SK-N-SH (cell line): ENCODE data around the gene NUMB. TPM values are rescaled to one million over a fixed set of nuclear protein-coding genes. Genes with fewer than 3 reads are reported as not detected.

Experiments
- CTCF ChIA-PET: fragments of 300-600, 350-600 bp; formaldehyde crosslinking; extraction: SDS; loops from one replicate; lab custom pipeline; 2021; lab: Yijun Ruan, JAX
- POLR2A ChIA-PET: fragments of 350-600 bp; sonication (Branson Sonifier 250); formaldehyde crosslinking; extraction: SDS; loops from one replicate; lab custom pipeline; 2020; ENCODE audit warnings: antibody characterized with exemption, inconsistent platforms; lab: Yijun Ruan, JAX
- DNase-seq: peaks from one replicate; pipeline ENCODE4 v3.0.0; 2012
- H2AFZ ChIP-seq: fragments of 200-600 bp; sonication (generic); 2 replicates; pipeline ENCODE4 v1.8.1; 2016; ENCODE audit warnings: antibody characterized with exemption, mild to moderate bottlenecking, low read depth
- H3F3A ChIP-seq: fragments of 200-600 bp; sonication (generic); replicated peaks from 2 replicates; pipeline ENCODE3; 2016; ENCODE audit warnings: antibody characterized with exemption, mild to moderate bottlenecking; ENCODE audit not compliant: insufficient read depth
- H3K27ac ChIP-seq, 2 experiments: fragments of 200-500 bp in 1 of 2; fragments of 200-600 bp in 1 of 2; sonication (Bioruptor generic) in 1 of 2; sonication (generic), shearing (Covaris generic) in 1 of 2; 2 replicates each; pipeline versions ENCODE4 v1.5.1 to v1.6.1; 2014 to 2016; ENCODE audit warnings: low read depth in 2 of 2, inconsistent platforms in 1 of 2, low read length in 1 of 2, mild to moderate bottlenecking in 1 of 2, mixed read lengths in 1 of 2
- H3K27me3 ChIP-seq: fragments of 200-600 bp; sonication (generic), shearing (Covaris generic); 2 replicates; pipeline ENCODE4 v1.6.1; 2016; ENCODE audit warnings: mixed run types; ENCODE audit not compliant: insufficient read depth
- H3K36me3 ChIP-seq, 2 experiments: fragments of 200-500 bp in 1 of 2; fragments of 200-600 bp in 1 of 2; sonication (Bioruptor generic) in 1 of 2; sonication (generic) in 1 of 2; replicated peaks in 1 of 2; 2 replicates each; pipeline versions ENCODE3 to v1.5.1; 2014 to 2016; ENCODE audit warnings: low read length in 1 of 2, mild to moderate bottlenecking in 1 of 2; ENCODE audit not compliant: insufficient read depth in 2 of 2, control insufficient read depth in 1 of 2
- H3K4me1 ChIP-seq, 2 experiments: fragments of 200-500 bp in 1 of 2; fragments of 200-600 bp in 1 of 2; sonication (Bioruptor generic) in 1 of 2; sonication (generic), shearing (Covaris generic) in 1 of 2; 2 replicates each; pipeline versions ENCODE4 v1.5.1 to v1.6.1; 2014 to 2016; ENCODE audit warnings: low read depth in 1 of 2, low read length in 1 of 2, mixed run types in 1 of 2; ENCODE audit not compliant: insufficient read depth in 2 of 2, control insufficient read depth in 1 of 2
- H3K4me2 ChIP-seq: fragments of 200-600 bp; sonication (generic), shearing (Covaris generic); 2 replicates; pipeline ENCODE4 v1.6.1; 2017; ENCODE audit warnings: mixed run types
- H3K4me3 ChIP-seq, 2 experiments: fragments of 200-500 bp in 1 of 2; fragments of 200-600 bp in 1 of 2; sonication (Bioruptor generic) in 1 of 2; sonication (generic), shearing (Covaris generic) in 1 of 2; 2 replicates each; pipeline versions ENCODE4 v1.5.1 to v1.8.1; 2014 to 2016; ENCODE audit warnings: low read depth in 2 of 2, inconsistent platforms in 1 of 2, low read length in 1 of 2, mild to moderate bottlenecking in 1 of 2, mixed read lengths in 1 of 2, moderate library complexity in 1 of 2
- H3K79me2 ChIP-seq: fragments of 200-600 bp; sonication (generic); 2 replicates; pipeline ENCODE4 v1.8.1; 2017; ENCODE audit warnings: mild to moderate bottlenecking; ENCODE audit not compliant: insufficient read depth
- H3K9ac ChIP-seq: fragments of 200-600 bp; sonication (generic); 2 replicates; pipeline ENCODE4 v1.6.1; 2017; ENCODE audit warnings: mixed run types
- H3K9me2 ChIP-seq: fragments of 200-600 bp; sonication (generic); 2 replicates; pipeline ENCODE4 v1.6.1; 2017; ENCODE audit warnings: mixed run types
- H3K9me3 ChIP-seq: fragments of 200-600 bp; sonication (generic); 2 replicates; pipeline ENCODE4 v1.6.1; 2017; ENCODE audit warnings: mixed run types, mild to moderate bottlenecking, moderate library complexity
- H4K20me1 ChIP-seq: fragments of 200-600 bp; sonication (generic); 2 replicates; pipeline ENCODE4 v1.6.1; 2017; ENCODE audit warnings: mild to moderate bottlenecking, mixed run types; ENCODE audit not compliant: insufficient read depth
- FOSL2 ChIP-seq: IDR thresholded peaks from 2 replicates; pipeline ENCODE4 v1.4.0; 2012; ENCODE audit warnings: low read depth, mild to moderate bottlenecking, moderate library complexity, borderline replicate concordance
- GABPA ChIP-seq: IDR thresholded peaks from 2 replicates; pipeline ENCODE4 v1.4.0; 2012; ENCODE audit warnings: low read depth, mild to moderate bottlenecking
- IRF3 ChIP-seq: fragments of 150-350 bp; IDR thresholded peaks from 2 replicates; pipeline ENCODE4 v1.6.1; 2016; ENCODE audit warnings: mild to moderate bottlenecking, low read depth, low read length
- JUND ChIP-seq: IDR thresholded peaks from 2 replicates; pipeline ENCODE4 v1.4.0; 2012
- MXI1 ChIP-seq: IDR thresholded peaks from 2 replicates; pipeline ENCODE4 v1.6.1; 2012; ENCODE audit warnings: mild to moderate bottlenecking, low read depth, low read length, improper control_type of control experiment
- RCOR1 ChIP-seq: fragments of 150-350 bp; IDR thresholded peaks from 2 replicates; pipeline ENCODE4 v1.6.1; 2017; ENCODE audit warnings: antibody characterized with exemption, low read length
- RFX5 ChIP-seq: IDR thresholded peaks from 2 replicates; pipeline ENCODE4 v1.6.1; 2012; ENCODE audit warnings: mild to moderate bottlenecking, improper control_type of control experiment, low read length
- WGBS: methylation state at CpG from one replicate; pipeline ENCODE4 v1.1.6; 2017; ENCODE audit warnings: low lambda C conversion rate; 5-methylcytosine and 5-hydroxymethylcytosine counted together
- polyA plus RNA-seq, 3 experiments: library from polyadenylated mRNA; depleted of rRNA; stranded (reverse); fragments of >200 nt; gene quantifications; 2 replicates each; pipeline ENCODE4 v1.2.3, GENCODE V29; 2012
- TF ChIP-seq, protein P1 (sequence below): IDR thresholded peaks from 2 replicates; pipeline ENCODE4; 2012

NUMB gene
- polyA plus RNA-seq, 1 of the 3 experiments (the other 2 are of a cell fraction), result 58.4 TPM

GRCh38 chr14:73263606-73264005, 194.7 kb downstream of the NUMB start (continued):
- TF ChIP-seq, protein P1, sequence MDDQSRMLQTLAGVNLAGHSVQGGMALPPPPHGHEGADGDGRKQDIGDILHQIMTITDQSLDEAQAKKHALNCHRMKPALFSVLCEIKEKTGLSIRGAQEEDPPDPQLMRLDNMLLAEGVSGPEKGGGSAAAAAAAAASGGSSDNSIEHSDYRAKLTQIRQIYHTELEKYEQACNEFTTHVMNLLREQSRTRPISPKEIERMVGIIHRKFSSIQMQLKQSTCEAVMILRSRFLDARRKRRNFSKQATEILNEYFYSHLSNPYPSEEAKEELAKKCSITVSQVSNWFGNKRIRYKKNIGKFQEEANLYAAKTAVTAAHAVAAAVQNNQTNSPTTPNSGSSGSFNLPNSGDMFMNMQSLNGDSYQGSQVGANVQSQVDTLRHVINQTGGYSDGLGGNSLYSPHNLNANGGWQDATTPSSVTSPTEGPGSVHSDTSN, result no peak
- no peak for TF ChIP-seq IRF3

- CTCF ChIA-PET, result interaction anchor here (4.2 kb wide), 1 partner anchor 32 kb away, joined by 21 read pairs; no protein-coding TSS in a partner anchor
- H3K9me3 ChIP-seq, result no peaks in the 10 kb centered on the region
These were observed 195.7 kb downstream of the NUMB start for GRCh38 chr14:73262427-73263183.

More at GRCh38 chr14:73262427-73263183, 195.7 kb downstream of the NUMB start:
- H4K20me1 ChIP-seq, result no peaks in the 10 kb centered on the region
- H3K27ac ChIP-seq, result no peak overlapping the region
- no peaks in the 10 kb centered on the region for H3K36me3 ChIP-seq
- H3K27me3 ChIP-seq, result no peaks in the 10 kb centered on the region
- peak; percentile 30 for DNase-seq
- WGBS, result 63% methylated on average over 7 of the region's 20 CpGs
- no peaks in the 10 kb centered on the region for H3K79me2 ChIP-seq
- no peak overlapping the region for H3K9ac ChIP-seq
- H3K4me2 ChIP-seq, result no peak overlapping the region
- H3K4me1 ChIP-seq, result peaks cover 0 to 6% of the 10 kb centered on the region in 2 experiments; a peak in 1 of 4 replicates
- H3K9me2 ChIP-seq, result no peaks in the 10 kb centered on the region
- no peaks in the 10 kb centered on the region for H3F3A ChIP-seq
- POLR2A ChIA-PET, result no interaction called here
- no peak overlapping the region for H3K4me3 ChIP-seq
- TF ChIP-seq GABPA (no peak), RCOR1 (no peak), MXI1 (no peak), RFX5 (no peak), FOSL2 (no peak), IRF3 (no peak), JUND (no peak)
- TF ChIP-seq, all 33 proteins: peak for 0
- no peak overlapping the region for H2AFZ ChIP-seq
